Epithelial cell of proximal tubule (primary cell): Measurements from ENCODE around the gene PTPRD. TPM values are rescaled to one million over a fixed set of nuclear protein-coding genes. Genes with fewer than 3 reads are reported as not detected.
"Not testable (repeated sequence)": the region's sequence is repeated elsewhere in the genome, so short reads cannot be mapped to it uniquely, and the experiment has no call there.

Experiments used
- DNase-seq: peaks from one replicate; pipeline ENCODE4 v3.0.0-alpha.2; 2011; ENCODE audit warnings: low read depth
- H3K4me3 ChIP-seq: 2 replicates; pipeline ENCODE4 v1.5.1; 2011; ENCODE audit warnings: low read depth, mild to moderate bottlenecking, low read length
- total RNA-seq: library from RNA; depleted of rRNA; stranded (reverse); fragments of >200 nt; gene quantifications from 2 replicates; pipeline ENCODE4 v1.2.3, GENCODE V29; 2015
- TF ChIP-seq, protein P1 (sequence below): conservative IDR thresholded peaks from 2 replicates; pipeline ENCODE4 v1.5.1; 2012; ENCODE audit warnings: low read depth, mild to moderate bottlenecking, low read length

Gene PTPRD
- total RNA-seq, 1 donor from 2014 or later: 3.2 TPM

DNA sequence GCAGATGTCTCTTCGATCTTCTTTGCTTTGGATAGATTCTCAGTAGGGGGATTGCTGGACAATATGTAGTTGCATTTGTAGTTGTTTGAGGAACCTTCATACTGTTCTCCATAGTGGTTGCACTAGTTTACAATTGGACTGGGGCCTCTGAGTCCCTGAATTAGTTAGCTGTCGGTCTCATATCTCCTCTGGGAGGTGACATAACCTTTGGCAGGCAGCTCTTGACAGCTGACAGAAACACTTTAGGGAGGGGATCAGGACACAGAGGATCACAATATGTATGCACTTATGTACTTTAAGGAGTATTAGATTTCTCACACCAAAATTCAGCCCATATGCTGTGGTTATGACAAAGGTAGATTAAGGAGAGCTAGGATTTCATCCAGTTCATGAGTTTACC is 1533.3 kb downstream of the PTPRD start:
- no peak overlapping the region for H3K4me3 ChIP-seq
- no peak for DNase-seq
- TF ChIP-seq, protein P1, sequence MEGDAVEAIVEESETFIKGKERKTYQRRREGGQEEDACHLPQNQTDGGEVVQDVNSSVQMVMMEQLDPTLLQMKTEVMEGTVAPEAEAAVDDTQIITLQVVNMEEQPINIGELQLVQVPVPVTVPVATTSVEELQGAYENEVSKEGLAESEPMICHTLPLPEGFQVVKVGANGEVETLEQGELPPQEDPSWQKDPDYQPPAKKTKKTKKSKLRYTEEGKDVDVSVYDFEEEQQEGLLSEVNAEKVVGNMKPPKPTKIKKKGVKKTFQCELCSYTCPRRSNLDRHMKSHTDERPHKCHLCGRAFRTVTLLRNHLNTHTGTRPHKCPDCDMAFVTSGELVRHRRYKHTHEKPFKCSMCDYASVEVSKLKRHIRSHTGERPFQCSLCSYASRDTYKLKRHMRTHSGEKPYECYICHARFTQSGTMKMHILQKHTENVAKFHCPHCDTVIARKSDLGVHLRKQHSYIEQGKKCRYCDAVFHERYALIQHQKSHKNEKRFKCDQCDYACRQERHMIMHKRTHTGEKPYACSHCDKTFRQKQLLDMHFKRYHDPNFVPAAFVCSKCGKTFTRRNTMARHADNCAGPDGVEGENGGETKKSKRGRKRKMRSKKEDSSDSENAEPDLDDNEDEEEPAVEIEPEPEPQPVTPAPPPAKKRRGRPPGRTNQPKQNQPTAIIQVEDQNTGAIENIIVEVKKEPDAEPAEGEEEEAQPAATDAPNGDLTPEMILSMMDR: no peak

DNA sequence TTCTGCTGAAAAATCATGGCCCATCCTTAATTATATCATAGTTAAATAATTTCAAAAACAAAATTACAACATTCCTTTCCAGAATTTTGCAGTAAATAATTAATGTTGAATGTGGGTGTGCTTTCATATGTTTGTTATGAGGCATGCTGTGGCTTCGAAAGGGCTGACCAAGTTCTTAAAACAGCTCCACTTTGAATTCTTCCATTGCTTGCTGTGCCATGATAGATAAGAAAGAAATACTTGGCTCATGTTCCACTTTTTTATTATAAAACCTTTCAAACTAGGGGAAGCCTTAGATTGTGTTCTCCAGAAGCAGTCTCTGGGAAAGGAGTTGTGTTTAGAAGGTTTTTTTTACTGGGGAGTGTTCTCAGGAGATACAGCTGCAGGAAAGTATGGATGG is 1534.5 kb downstream of the PTPRD start:
- DNase-seq: no peak
- H3K4me3 ChIP-seq: no peak overlapping the region
- TF ChIP-seq, protein P1: no peak

DNA sequence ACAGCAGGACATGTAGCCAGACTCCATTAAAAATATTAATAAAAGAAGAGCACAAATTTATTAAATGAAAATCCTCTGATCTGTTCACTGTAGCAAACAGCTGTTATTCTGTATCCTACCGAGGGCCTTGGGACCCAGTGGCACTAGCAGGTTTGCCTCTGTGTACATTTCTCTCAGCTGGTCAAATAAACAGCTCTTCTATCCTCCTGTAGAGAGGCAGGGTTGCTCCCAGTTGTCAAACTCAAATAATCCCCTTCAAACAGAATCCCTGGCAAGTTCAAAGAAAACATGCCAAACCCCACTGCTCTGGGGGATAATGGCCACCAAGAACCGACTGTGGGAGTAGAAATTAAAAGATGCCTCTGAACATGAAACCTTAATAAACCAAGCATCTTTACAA is 1551.2 kb downstream of the PTPRD start:
- no peak overlapping the region for H3K4me3 ChIP-seq
- no peak for DNase-seq
- TF ChIP-seq, protein P1: no peak

DNA sequence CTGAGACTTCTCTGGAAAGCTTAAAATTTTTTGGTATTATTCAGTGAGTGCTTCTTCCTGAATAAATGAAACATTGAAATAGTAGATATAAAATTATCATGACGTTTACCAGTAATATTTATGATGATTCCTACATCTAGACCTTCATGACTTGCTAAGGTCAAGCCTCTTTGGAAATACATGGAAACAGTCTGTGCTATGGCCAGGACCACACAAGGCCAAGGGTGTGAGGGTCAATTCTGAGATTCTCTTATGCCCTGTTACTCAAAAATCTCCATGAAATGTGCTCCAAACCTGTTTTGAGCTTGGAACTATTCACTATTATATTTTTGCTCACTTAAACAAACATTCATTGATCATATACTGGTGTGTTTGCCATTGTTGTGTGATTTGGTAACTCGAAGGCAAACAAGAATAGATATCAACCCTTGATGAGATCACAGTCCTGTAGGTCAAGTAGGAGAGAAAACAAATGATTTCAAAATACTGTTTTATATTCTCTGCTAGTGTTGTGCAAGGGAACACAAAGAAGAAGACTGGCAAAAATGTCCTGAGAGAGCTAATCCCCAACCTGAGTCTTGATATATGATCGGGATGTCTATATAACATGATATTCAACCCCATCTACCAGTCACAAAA is 1558.3 kb downstream of the PTPRD start:
- TF ChIP-seq, protein P1: no peak
- no peak overlapping the region for H3K4me3 ChIP-seq
- no peak for DNase-seq

DNA sequence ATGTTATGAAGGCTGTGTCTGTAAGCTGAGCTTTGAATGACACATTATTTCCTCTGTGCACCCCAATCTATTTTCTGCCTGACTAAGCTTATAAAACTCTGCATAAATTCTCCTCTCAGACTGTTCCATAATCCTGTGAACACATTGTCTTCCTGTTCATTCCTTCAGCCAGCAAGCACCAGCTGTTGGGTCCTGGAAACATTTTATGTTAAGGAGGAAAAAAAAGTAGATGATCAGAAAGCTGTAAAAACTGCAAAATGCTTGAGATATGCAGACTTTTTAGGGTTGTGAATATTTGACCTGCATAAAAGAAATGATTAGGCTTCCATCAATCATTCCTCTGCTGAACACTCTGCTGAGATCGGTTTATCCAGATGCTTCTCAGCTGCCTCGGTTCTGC is 1567.2 kb downstream of the PTPRD start:
- H3K4me3 ChIP-seq: no peak overlapping the region
- TF ChIP-seq, protein P1: no peak
- no peak for DNase-seq

DNA sequence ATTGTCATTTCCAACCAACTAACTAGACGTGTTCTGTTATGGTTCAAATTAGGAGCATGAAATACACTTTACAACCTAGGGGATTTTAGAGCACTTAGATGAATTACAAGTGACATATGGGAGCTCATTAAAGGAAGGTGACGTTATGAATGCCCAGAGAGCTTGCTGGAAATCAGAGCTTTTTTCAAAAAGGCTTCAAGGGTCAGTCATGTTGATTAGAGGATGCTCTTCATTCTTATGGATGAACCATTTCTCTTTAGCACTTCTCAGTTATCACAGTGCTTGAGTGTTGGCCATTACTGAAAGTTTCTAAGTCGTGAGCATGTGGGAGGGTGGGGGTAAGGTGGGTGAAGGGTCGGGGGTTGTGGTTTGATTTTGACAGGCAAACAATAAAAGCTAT is 1567.7 kb downstream of the PTPRD start:
- TF ChIP-seq, protein P1: no peak
- no peak for DNase-seq
- no peak overlapping the region for H3K4me3 ChIP-seq

DNA sequence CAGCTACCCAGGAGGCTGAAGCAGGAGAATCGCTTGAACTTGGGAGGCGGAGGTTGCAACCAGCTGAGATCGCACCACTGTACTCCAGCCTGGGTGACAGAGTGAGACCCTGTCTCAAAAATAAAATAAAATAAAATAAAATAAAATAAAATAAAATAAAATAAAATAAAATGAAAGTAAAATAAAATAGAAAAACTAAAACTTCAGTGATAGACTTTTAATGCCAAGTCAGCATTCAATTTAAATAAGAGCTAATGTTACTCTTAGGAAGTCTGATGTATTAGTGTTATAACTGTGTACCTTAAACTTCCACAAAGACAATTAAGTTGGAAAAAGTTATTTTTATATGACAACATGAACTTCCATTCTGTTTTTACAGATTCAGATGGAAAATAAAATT is 1569.0 kb downstream of the PTPRD start:
- DNase-seq: not testable (repeated sequence)

More for the DNA sequence above, 1569.0 kb downstream of the PTPRD start:
- not testable (repeated sequence) for H3K4me3 ChIP-seq
